Keratinocyte (primary cell): ENCODE measurements around the gene TSPEAR.

Experiments used
- CTCF ChIP-seq, 3 experiments: IDR thresholded peaks in 1 of 3; conservative IDR thresholded peaks in 1 of 3; optimal IDR thresholded peaks in 1 of 3; 2 replicates in 2 of 3; 3 replicates in 1 of 3; pipeline versions ENCODE3 to v1.5.1; 2011; ENCODE audit warnings: low read length in 3 of 3, mild to moderate bottlenecking in 3 of 3, moderate library complexity in 2 of 3, control low read depth in 1 of 3, inconsistent platforms in 1 of 3; ENCODE audit not compliant: insufficient read depth in 2 of 3; ENCODE audit errors: extremely low read depth in 1 of 3
- EZH2 ChIP-seq: IDR thresholded peaks from one replicate; pipeline ENCODE4 v1.6.1; 2012; ENCODE audit warnings: inconsistent platforms, mild to moderate bottlenecking, low read length, moderate library complexity

GRCh38 chr21:44539991-44540666 is 171.2 kb downstream of the TSPEAR start, which contains the start of gene KRTAP10-1:
- no peak for TF ChIP-seq CTCF (optimal IDR thresholded peaks at IDR 0.05 in 1 of 3, IDR thresholded peaks at IDR 0.05 in 1 of 3, conservative IDR thresholded peaks at IDR 0.05 in 1 of 3; ENCODE audit: extremely low read depth in 1 of 3, insufficient read depth in 2 of 3, low read length in 3 of 3)
- TF ChIP-seq EZH2, result no peak
